Neural cell (in vitro differentiated cells): ENCODE results near the gene NOL4L. TPM values are rescaled to one million over a fixed set of nuclear protein-coding genes. Genes with fewer than 3 reads are reported as not detected.

ENCODE experiments used
- H2AFZ ChIP-seq: fragments of 200-600, 300-800 bp; sonication (generic), shearing (Covaris generic); 2 replicates; pipeline ENCODE4 v1.6.0; 2014; ENCODE audit warnings: low read depth, mild to moderate bottlenecking, antibody characterized with exemption, low read length, moderate library complexity
- H3F3A ChIP-seq: fragments of 200-600 bp; shearing (Covaris generic); 2 replicates; pipeline ENCODE4 v1.6.1; 2016; ENCODE audit warnings: mild to moderate bottlenecking, moderate library complexity, mixed read lengths, antibody characterized with exemption, low read length; ENCODE audit not compliant: insufficient read depth, poor library complexity, severe bottlenecking
- H3K27ac ChIP-seq: fragments of 200-600, 300-800 bp; sonication (generic), shearing (Covaris generic); 2 replicates; pipeline ENCODE4 v1.5.1; 2014; ENCODE audit warnings: mild to moderate bottlenecking, low read length, moderate library complexity
- H3K27me3 ChIP-seq: fragments of 300-800, 200-600 bp; sonication (generic), shearing (Covaris generic); 2 replicates; pipeline ENCODE4 v1.6.0; 2014; ENCODE audit warnings: mild to moderate bottlenecking, low read depth, low read length, moderate library complexity; ENCODE audit not compliant: insufficient read depth
- H3K36me3 ChIP-seq: fragments of 300-800, 200-600 bp; sonication (generic), shearing (Covaris generic); 2 replicates; pipeline ENCODE4 v1.5.1; 2014; ENCODE audit warnings: mild to moderate bottlenecking, antibody characterized with exemption, low read length, moderate library complexity; ENCODE audit not compliant: insufficient read depth
- H3K4me2 ChIP-seq: fragments of 300-800, 200-600 bp; sonication (generic), shearing (Covaris generic); 2 replicates; pipeline ENCODE4 v1.6.0; 2014; ENCODE audit warnings: mild to moderate bottlenecking, low read length
- H3K4me3 ChIP-seq: fragments of 300-800, 200-600 bp; sonication (generic), shearing (Covaris generic); 2 replicates; pipeline ENCODE4 v1.5.1; 2014; ENCODE audit warnings: mild to moderate bottlenecking, low read length, moderate library complexity
- H3K79me2 ChIP-seq: fragments of 200-600 bp; shearing (Covaris generic); replicated peaks from 2 replicates; pipeline ENCODE4 v1.6.0; 2014; ENCODE audit warnings: mild to moderate bottlenecking, low read length, moderate library complexity; ENCODE audit not compliant: insufficient read depth
- H3K9ac ChIP-seq: fragments of 300-800, 200-600 bp; sonication (generic), shearing (Covaris generic); 2 replicates; pipeline ENCODE4 v1.6.1; 2016; ENCODE audit warnings: mild to moderate bottlenecking, low read length, mixed read lengths
- H3K9me2 ChIP-seq: fragments of 200-600 bp; shearing (Covaris generic); 2 replicates; pipeline ENCODE4 v1.6.1; 2016; ENCODE audit warnings: mild to moderate bottlenecking, low read length, mixed read lengths; ENCODE audit not compliant: insufficient read depth
- H3K9me3 ChIP-seq: fragments of 200-600, 300-800 bp; sonication (generic), shearing (Covaris generic); 2 replicates; pipeline ENCODE4 v1.6.1; 2016; ENCODE audit warnings: mild to moderate bottlenecking, mixed run types, low read length, moderate library complexity, mixed read lengths
- H4K20me1 ChIP-seq: fragments of 200-600 bp; shearing (Covaris generic); 2 replicates; pipeline ENCODE4 v1.6.1; 2016; ENCODE audit warnings: mild to moderate bottlenecking, mixed run types; ENCODE audit not compliant: insufficient read depth
- EP300 ChIP-seq: fragments of 450-650 bp; conservative IDR thresholded peaks from 2 replicates; pipeline ENCODE4 v1.6.1; 2014; ENCODE audit warnings: antibody characterized with exemption, mild to moderate bottlenecking, moderate library complexity; ENCODE audit not compliant: poor library complexity, severe bottlenecking
- EZH2 ChIP-seq: fragments of 200-600, 300-800 bp; shearing (Covaris generic), sonication (generic); IDR thresholded peaks from 2 replicates; pipeline ENCODE4 v1.6.1; 2014; ENCODE audit warnings: antibody characterized with exemption, low read length, borderline replicate concordance, mild to moderate bottlenecking; ENCODE audit not compliant: insufficient read depth, poor library complexity, severe bottlenecking
- MXI1 ChIP-seq: fragments of 450-650 bp; conservative IDR thresholded peaks from 2 replicates; pipeline ENCODE4 v1.6.1; 2014; ENCODE audit warnings: antibody characterized with exemption, mild to moderate bottlenecking; ENCODE audit not compliant: poor library complexity, severe bottlenecking
- POLR2AphosphoS5 ChIP-seq: IDR thresholded peaks from 2 replicates; pipeline ENCODE4 v1.6.1; 2012
- RAD21 ChIP-seq: fragments of 450-650 bp; conservative IDR thresholded peaks from 2 replicates; pipeline ENCODE4 v1.6.1; 2014; ENCODE audit warnings: antibody characterized with exemption, mild to moderate bottlenecking, moderate library complexity
- SMC3 ChIP-seq: fragments of 450-650 bp; conservative IDR thresholded peaks from 2 replicates; pipeline ENCODE4 v1.6.1; 2014; ENCODE audit warnings: antibody characterized with exemption, mild to moderate bottlenecking, moderate library complexity; ENCODE audit not compliant: poor library complexity
- TAF1 ChIP-seq: IDR thresholded peaks from 2 replicates; pipeline ENCODE4 v1.6.1; 2012; ENCODE audit warnings: low read depth
- polyA plus RNA-seq: library from polyadenylated mRNA; depleted of rRNA; stranded (reverse); fragments of >200 nt; gene quantifications from 2 replicates; pipeline ENCODE4 v1.2.3, GENCODE V29; 2014
- TF ChIP-seq, protein P1 (sequence below): IDR thresholded peaks from 2 replicates; pipeline ENCODE4 v1.6.1; 2012; ENCODE audit warnings: borderline replicate concordance
- TF ChIP-seq, protein P2 (sequence below): fragments of 450-650 bp; IDR thresholded peaks from 2 replicates; pipeline ENCODE4 v1.5.1; 2014; ENCODE audit warnings: antibody characterized with exemption, mild to moderate bottlenecking, moderate library complexity; ENCODE audit not compliant: poor library complexity, severe bottlenecking

NOL4L gene
- polyA plus RNA-seq, 1 donor from 2014 or later = 20.4 TPM

DNA sequence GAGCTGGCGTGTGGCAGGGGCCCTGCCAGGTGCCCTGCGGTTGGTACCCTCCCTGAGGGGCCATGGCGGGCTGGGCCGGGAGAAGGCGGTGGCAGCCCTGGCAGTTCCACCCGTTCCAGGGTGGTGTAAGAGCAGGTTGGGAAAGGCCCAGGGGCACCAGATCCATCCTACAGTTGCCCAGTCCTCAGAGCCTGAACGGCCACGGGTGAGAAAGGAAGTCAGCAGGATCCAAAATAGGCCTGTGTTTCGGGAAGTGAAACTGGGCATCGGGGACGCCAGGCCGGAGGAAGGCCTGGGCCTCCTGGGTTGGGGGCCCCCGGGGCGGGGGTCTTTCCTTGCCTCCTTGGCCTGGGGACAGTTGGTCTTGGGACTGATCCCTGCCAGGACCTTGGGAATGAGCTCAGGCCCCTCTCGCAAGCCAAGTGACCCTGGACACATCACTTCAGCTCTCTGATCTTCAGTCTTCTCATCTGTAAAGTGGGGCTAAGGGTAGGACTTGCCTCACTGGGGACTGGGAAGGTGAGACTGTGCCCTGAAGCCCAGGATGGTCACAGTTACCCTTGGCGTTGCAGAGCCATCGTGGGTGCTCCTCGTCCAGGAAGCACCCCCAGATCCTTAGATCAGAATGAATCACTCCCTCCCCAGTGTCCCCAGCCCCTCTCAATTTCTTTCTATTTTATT, 18.1 kb upstream of the NOL4L start:
- Histone ChIP-seq H3K27me3 (no peaks in the 10 kb centered on the region), H4K20me1 (no peaks in the 10 kb centered on the region), H3K4me2 (no peak overlapping the region), H3K27ac (no peak overlapping the region), H3K36me3 (no peaks in the 10 kb centered on the region), H2AFZ (no peak overlapping the region), H3K4me3 (no peak overlapping the region), H3K79me2 (no peaks in the 10 kb centered on the region), H3K9ac (no peak overlapping the region), H3K9me3 (no peaks in the 10 kb centered on the region), H3K9me2 (no peaks in the 10 kb centered on the region), H3F3A (no peaks in the 10 kb centered on the region)
- TF ChIP-seq, protein P1, sequence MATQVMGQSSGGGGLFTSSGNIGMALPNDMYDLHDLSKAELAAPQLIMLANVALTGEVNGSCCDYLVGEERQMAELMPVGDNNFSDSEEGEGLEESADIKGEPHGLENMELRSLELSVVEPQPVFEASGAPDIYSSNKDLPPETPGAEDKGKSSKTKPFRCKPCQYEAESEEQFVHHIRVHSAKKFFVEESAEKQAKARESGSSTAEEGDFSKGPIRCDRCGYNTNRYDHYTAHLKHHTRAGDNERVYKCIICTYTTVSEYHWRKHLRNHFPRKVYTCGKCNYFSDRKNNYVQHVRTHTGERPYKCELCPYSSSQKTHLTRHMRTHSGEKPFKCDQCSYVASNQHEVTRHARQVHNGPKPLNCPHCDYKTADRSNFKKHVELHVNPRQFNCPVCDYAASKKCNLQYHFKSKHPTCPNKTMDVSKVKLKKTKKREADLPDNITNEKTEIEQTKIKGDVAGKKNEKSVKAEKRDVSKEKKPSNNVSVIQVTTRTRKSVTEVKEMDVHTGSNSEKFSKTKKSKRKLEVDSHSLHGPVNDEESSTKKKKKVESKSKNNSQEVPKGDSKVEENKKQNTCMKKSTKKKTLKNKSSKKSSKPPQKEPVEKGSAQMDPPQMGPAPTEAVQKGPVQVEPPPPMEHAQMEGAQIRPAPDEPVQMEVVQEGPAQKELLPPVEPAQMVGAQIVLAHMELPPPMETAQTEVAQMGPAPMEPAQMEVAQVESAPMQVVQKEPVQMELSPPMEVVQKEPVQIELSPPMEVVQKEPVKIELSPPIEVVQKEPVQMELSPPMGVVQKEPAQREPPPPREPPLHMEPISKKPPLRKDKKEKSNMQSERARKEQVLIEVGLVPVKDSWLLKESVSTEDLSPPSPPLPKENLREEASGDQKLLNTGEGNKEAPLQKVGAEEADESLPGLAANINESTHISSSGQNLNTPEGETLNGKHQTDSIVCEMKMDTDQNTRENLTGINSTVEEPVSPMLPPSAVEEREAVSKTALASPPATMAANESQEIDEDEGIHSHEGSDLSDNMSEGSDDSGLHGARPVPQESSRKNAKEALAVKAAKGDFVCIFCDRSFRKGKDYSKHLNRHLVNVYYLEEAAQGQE = no peak
- TF ChIP-seq EP300 (no peak), TAF1 (no peak), SMC3 (no peak), POLR2AphosphoS5 (no peak), EZH2 (no peak), RAD21 (no peak), MXI1 (no peak)
- TF ChIP-seq, protein P2, sequence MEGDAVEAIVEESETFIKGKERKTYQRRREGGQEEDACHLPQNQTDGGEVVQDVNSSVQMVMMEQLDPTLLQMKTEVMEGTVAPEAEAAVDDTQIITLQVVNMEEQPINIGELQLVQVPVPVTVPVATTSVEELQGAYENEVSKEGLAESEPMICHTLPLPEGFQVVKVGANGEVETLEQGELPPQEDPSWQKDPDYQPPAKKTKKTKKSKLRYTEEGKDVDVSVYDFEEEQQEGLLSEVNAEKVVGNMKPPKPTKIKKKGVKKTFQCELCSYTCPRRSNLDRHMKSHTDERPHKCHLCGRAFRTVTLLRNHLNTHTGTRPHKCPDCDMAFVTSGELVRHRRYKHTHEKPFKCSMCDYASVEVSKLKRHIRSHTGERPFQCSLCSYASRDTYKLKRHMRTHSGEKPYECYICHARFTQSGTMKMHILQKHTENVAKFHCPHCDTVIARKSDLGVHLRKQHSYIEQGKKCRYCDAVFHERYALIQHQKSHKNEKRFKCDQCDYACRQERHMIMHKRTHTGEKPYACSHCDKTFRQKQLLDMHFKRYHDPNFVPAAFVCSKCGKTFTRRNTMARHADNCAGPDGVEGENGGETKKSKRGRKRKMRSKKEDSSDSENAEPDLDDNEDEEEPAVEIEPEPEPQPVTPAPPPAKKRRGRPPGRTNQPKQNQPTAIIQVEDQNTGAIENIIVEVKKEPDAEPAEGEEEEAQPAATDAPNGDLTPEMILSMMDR = no peak

DNA sequence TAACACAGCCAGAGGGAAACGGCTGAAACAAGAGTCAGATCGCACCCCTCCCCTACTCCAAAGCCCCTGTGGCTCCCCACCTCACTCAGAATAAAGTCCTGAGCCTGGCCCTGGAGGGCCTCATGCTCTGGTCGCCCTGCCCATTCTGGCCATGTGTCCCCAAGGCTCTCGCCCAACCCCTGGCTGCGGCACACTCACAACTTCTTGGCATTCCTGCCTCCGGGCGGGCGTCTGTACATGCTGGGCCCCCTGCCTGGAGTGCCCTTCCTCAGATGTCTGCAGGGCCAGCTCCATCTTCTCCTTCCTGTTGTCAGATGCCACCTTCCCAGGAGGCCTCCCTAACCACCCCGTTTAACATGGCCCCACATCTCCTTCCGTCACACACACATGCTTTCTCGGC, 17.1 kb upstream of the NOL4L start:
- Histone ChIP-seq H3K9me3 (no peaks in the 10 kb centered on the region), H2AFZ (no peak overlapping the region), H3K4me2 (no peak overlapping the region), H3K9me2 (no peaks in the 10 kb centered on the region), H3F3A (no peaks in the 10 kb centered on the region), H3K79me2 (no peaks in the 10 kb centered on the region), H4K20me1 (no peaks in the 10 kb centered on the region), H3K36me3 (no peaks in the 10 kb centered on the region), H3K27ac (no peak overlapping the region), H3K27me3 (no peaks in the 10 kb centered on the region), H3K9ac (no peak overlapping the region), H3K4me3 (no peak overlapping the region)
- no peak for TF ChIP-seq MXI1
- TF ChIP-seq TAF1 = no peak
- no peak for TF ChIP-seq SMC3
- TF ChIP-seq, protein P2 = no peak
- TF ChIP-seq EZH2 = no peak
- TF ChIP-seq RAD21 = no peak
- TF ChIP-seq, protein P1 = no peak
- no peak for TF ChIP-seq EP300
- no peak for TF ChIP-seq POLR2AphosphoS5
